HG02763 (cell line): ENCODE results near the gene CLCN2.
A peak's percentile ranks its signal among the peaks of the same experiment; 100 is the strongest.

Experiments
- ATAC-seq: cut with Tn5 transposase; IDR thresholded peaks from one replicate; pipeline ENCODE4 v1.9.1; 2021; ENCODE audit warnings: mild to moderate bottlenecking, moderate library complexity; ENCODE audit not compliant: unreplicated experiment

CLCN2 gene

GRCh38 chr3:184332370-184333090 lies 28.9 kb downstream of the CLCN2 start:
- no peak for ATAC-seq

GRCh38 chr3:184328516-184328915 lies 32.9 kb downstream of the CLCN2 start:
- ATAC-seq, result no peak

GRCh38 chr3:184327171-184327570 lies 34.2 kb downstream of the CLCN2 start:
- ATAC-seq, result no peak

GRCh38 chr3:184325715-184326369 lies 35.6 kb downstream of the CLCN2 start:
- ATAC-seq, result no peak

GRCh38 chr3:184325269-184325668 lies 36.1 kb downstream of the CLCN2 start:
- ATAC-seq, result no peak

GRCh38 chr3:184323696-184324095 lies 37.7 kb downstream of the CLCN2 start:
- ATAC-seq, result no peak

GRCh38 chr3:184322731-184323487 lies 38.5 kb downstream of the CLCN2 start:
- ATAC-seq, result no peak

GRCh38 chr3:184321666-184322065 lies 39.7 kb downstream of the CLCN2 start:
- no peak for ATAC-seq

GRCh38 chr3:184320104-184320445 lies 41.3 kb downstream of the CLCN2 start:
- ATAC-seq, result no peak

GRCh38 chr3:184317201-184317600 lies 44.2 kb downstream of the CLCN2 start:
- no peak for ATAC-seq

GRCh38 chr3:184316792-184317191 lies 44.6 kb downstream of the CLCN2 start:
- ATAC-seq, result no peak

- no peak for ATAC-seq
These were observed 45.3 kb downstream of the CLCN2 start for GRCh38 chr3:184315871-184316661.

GRCh38 chr3:184315543-184315867 lies 45.9 kb downstream of the CLCN2 start:
- ATAC-seq, result no peak

- ATAC-seq, result peak; percentile 35
These were observed 46.5 kb downstream of the CLCN2 start for GRCh38 chr3:184314700-184315542.

GRCh38 chr3:184314363-184314699 lies 47.1 kb downstream of the CLCN2 start, which contains the start of gene EIF4G1:
TSS of gene EIF4G1 (plus strand) at chr3:184314606. CDS start at chr3:184315797, 1,191 bp downstream.
- peak; percentile 83 for ATAC-seq

GRCh38 chr3:184311633-184312032 lies 49.8 kb downstream of the CLCN2 start:
- no peak for ATAC-seq

GRCh38 chr3:184308744-184309143 lies 52.7 kb downstream of the CLCN2 start:
- ATAC-seq, result no peak

- no peak for ATAC-seq
These were observed 53.5 kb downstream of the CLCN2 start for GRCh38 chr3:184307915-184308314.

GRCh38 chr3:184306341-184306972 lies 54.9 kb downstream of the CLCN2 start:
- no peak for ATAC-seq

- ATAC-seq, result no peak
These were observed 55.8 kb downstream of the CLCN2 start for GRCh38 chr3:184305577-184305976.
